ENCODE measurements around the gene CEP120. TPM values are rescaled to one million over a fixed set of nuclear protein-coding genes. Genes with fewer than 3 reads are reported as not detected.
A peak's percentile ranks its signal among the peaks of the same experiment; 100 is the strongest.
"Not testable (repeated sequence)": the region's sequence is repeated elsewhere in the genome, so short reads cannot be mapped to it uniquely, and the experiment has no call there.

Gene CEP120
- total RNA-seq, 2 donors from 2014 or later, result 56.2 to 60.1 TPM

DNA sequence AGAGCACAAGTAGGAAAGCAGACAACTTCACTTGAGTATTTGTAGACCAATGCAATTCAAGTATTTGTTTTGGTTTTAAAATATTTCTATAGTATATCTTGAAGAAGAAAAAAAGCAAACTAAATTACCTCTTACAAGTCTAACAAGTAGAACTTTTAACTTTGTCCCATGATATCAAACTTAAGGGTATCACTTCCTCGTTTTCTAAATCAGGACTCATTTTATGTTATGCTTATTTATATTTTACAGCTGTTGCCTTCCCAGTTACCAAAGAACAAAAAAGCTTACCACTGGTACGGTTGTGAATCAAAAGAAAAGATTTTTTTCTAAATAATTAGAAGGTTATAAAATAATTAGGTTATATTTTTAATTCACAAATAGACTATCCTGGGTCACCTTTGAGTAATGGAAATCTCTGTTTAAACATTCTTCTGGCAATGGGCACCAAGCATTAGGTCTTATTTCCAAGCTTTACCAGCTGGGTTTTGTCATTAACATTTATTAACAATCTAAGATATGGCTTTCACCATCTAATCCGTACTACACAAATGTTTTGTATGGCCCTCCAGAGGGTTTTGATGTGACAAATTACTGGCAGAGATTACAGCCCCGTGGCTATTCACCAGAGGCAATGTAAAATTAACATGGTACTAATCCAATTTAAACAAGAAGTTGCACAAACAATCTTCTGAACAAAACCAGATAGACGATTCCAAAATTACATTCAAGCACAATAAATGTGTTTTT, 63.6 kb downstream of the CEP120 start:
- DNase-seq (no peak), ATAC-seq (replicated peaks in 1 of 2) (no peak)
- H3K27me3 Mint-ChIP-seq (ENCODE audit: low read depth), result no peaks in the 10 kb centered on the region
- no peak overlapping the region for H3K4me3 Mint-ChIP-seq
- H3K36me3 Mint-ChIP-seq (ENCODE audit: insufficient read depth in 2 of 2), result peaks cover 15 to 44% of the 10 kb centered on the region in 2 donors
- peaks cover 0 to 6% of the 10 kb centered on the region in 2 donors for H3K9me3 Mint-ChIP-seq
- no peaks in the 10 kb centered on the region for H3K4me1 Mint-ChIP-seq (ENCODE audit: low read depth)
- H3K27ac Mint-ChIP-seq, result no peak overlapping the region

DNA sequence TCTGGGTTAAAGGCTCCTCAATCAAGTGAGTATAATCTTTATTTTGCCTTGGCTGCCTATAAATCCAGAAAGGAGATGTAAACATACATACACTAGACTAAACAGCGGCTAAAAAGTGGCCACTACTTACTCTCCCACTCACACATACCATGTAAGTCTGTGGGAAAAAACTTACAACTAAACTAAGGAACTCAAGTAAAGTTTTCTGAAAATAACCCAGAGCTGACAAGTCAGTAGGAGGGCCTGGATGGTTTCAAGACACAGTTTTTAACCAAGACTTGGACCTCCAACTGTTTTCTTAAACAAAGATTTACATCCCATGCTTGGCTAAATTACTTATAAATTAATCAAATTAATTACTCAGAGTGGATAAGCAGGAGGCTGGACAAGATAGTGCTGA, 64.5 kb downstream of the CEP120 start:
- no peak overlapping the region for H3K27ac Mint-ChIP-seq
- H3K4me1 Mint-ChIP-seq (ENCODE audit: low read depth), result no peaks in the 10 kb centered on the region
- ATAC-seq (replicated peaks in 1 of 2), result no peak
- H3K4me3 Mint-ChIP-seq, result no peak overlapping the region
- H3K9me3 Mint-ChIP-seq, result peaks cover 0 to 6% of the 10 kb centered on the region in 2 donors
- no peak for DNase-seq
- H3K36me3 Mint-ChIP-seq (ENCODE audit: insufficient read depth in 2 of 2), result peaks cover 15 to 46% of the 10 kb centered on the region in 2 donors
- H3K27me3 Mint-ChIP-seq (ENCODE audit: low read depth), result no peaks in the 10 kb centered on the region

DNA sequence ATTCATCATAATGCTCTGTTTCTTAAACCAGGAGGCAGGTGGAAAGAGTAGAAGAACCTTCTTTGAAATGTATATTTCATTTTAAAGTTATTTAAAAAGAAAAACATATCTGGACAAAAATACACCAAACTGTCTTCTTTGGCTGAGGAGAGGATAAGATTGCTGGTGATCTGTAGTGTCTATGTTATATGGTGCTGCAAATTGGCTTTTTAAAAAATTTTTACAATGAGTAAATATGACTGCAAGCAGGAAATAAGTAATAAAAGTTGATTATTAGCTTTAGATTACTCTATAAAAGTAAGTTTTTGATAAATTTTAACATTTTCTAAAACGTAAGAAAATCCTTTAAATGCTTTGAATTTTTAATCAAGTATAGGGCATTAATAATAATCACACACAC, 64.9 kb downstream of the CEP120 start:
- no peak overlapping the region for H3K27ac Mint-ChIP-seq
- no peak for ATAC-seq (replicated peaks in 1 of 2)
- no peak overlapping the region for H3K4me3 Mint-ChIP-seq
- peaks cover 0 to 6% of the 10 kb centered on the region in 2 donors for H3K9me3 Mint-ChIP-seq
- no peaks in the 10 kb centered on the region for H3K4me1 Mint-ChIP-seq (ENCODE audit: low read depth)
- H3K27me3 Mint-ChIP-seq (ENCODE audit: low read depth), result no peaks in the 10 kb centered on the region
- no peak for DNase-seq
- H3K36me3 Mint-ChIP-seq (ENCODE audit: insufficient read depth in 2 of 2), result peaks cover 15 to 46% of the 10 kb centered on the region in 2 donors

DNA sequence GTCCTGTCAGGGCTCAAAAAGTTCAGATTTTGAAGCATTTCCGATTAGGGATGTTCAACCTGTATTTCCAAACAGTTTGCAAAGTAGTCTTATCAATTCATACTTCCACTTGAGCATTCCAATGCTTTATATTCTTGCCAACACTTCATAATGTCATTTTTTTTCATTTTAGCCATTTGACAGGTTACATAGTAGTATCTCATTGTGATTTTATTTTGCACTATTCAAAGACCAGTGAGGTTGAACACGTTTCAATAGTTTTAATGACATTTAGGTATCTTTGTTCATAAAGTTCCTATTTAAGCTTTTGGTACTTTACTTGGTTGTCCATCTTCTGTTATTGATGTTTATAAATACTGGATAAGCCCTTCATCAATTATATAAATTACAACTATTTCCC, 71.4 kb downstream of the CEP120 start:
- Mint-ChIP-seq H3K27me3 (ENCODE audit: low read depth) (no peaks in the 10 kb centered on the region), H3K4me3 (no peak overlapping the region), H3K4me1 (ENCODE audit: low read depth) (no peaks in the 10 kb centered on the region), H3K9me3 (peaks cover 0 to 2% of the 10 kb centered on the region in 2 donors), H3K27ac (no peak overlapping the region), H3K36me3 (ENCODE audit: insufficient read depth in 2 of 2) (peaks cover 7 to 10% of the 10 kb centered on the region in 2 donors)
- no peak for ATAC-seq (replicated peaks in 1 of 2)
- no peak for DNase-seq

DNA sequence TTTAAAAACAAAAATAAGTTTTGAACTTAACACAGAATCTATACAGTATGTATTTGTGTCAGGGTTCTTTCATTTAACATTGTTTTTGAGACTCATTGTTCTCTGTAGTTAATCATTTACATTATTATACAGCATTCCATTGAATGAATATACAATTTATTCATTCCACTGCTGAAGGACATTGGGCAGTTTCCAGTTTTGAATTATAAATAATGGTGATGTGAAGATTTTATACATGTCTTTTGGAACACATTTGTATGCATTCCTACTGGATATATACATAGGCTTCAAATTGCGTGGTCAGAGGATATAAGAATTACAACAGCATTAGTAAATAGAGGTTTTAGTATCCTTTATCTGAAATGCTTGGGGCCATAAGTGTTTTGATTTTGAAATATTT, 72.0 kb downstream of the CEP120 start:
- DNase-seq (no peak), ATAC-seq (replicated peaks in 1 of 2) (no peak)
- peaks cover 5 to 7% of the 10 kb centered on the region in 2 donors for H3K36me3 Mint-ChIP-seq (ENCODE audit: insufficient read depth in 2 of 2)
- H3K27me3 Mint-ChIP-seq (ENCODE audit: low read depth), result no peaks in the 10 kb centered on the region
- H3K4me1 Mint-ChIP-seq (ENCODE audit: low read depth), result no peaks in the 10 kb centered on the region
- H3K4me3 Mint-ChIP-seq, result no peak overlapping the region
- peak overlapping the region; percentile 63 for H3K27ac Mint-ChIP-seq
- H3K9me3 Mint-ChIP-seq, result no peaks in the 10 kb centered on the region

DNA sequence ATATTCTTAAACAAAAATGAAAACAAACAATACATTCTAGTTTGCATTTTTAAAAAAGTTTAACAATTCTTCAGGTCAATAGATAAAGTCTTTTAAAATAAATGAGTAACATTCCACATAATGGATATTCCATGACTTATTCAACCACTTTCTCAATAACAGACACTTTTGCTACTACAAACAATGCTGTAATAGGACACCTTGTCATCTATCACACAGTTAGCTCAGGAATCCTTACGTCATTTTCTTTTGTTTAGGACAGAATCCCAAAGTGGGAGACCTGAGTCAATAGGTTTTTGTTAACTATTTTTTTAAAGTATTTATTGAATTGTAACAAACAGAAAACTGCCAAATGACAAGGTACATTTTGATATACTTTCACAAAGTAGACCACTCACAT, 72.5 kb downstream of the CEP120 start:
- peaks cover 2 to 4% of the 10 kb centered on the region in 2 donors for H3K36me3 Mint-ChIP-seq (ENCODE audit: insufficient read depth in 2 of 2)
- H3K9me3 Mint-ChIP-seq, result no peaks in the 10 kb centered on the region
- H3K27me3 Mint-ChIP-seq (ENCODE audit: low read depth), result no peaks in the 10 kb centered on the region
- DNase-seq (no peak), ATAC-seq (replicated peaks in 1 of 2) (no peak)
- H3K27ac Mint-ChIP-seq, result no peak overlapping the region
- H3K4me3 Mint-ChIP-seq, result no peak overlapping the region
- no peaks in the 10 kb centered on the region for H3K4me1 Mint-ChIP-seq (ENCODE audit: low read depth)

DNA sequence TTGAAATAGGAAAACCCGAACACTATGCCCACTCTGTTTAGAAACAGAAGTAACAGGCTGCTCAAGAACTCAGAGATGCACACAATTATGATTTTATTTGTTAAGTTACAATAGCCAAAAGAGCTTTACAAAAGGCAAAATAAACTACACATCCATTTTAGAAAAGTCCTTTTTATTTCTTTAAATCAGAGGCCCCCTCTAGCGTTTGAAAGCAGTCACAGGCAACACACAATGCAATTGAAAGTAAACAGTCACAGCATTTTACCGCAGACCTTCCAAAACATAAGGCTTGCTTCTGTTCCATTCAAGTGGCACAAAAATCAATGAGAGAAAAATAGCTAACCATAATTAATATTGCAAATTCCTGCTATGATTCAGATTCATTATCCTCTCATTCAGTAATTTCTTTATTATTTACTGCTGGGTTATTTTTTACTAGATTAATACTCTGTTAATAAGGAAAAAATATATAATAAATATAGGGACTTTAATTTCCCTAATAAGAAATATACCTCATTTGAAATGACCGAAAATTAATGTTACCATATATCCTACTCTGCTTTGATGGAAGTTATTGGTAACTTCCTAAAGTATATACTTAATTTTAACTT, 78.3 kb downstream of the CEP120 start:
- no peaks in the 10 kb centered on the region for H3K9me3 Mint-ChIP-seq
- no peaks in the 10 kb centered on the region for H3K4me1 Mint-ChIP-seq (ENCODE audit: low read depth)
- H3K36me3 Mint-ChIP-seq (ENCODE audit: insufficient read depth in 2 of 2), result peaks cover 2% of the 10 kb centered on the region in 2 donors
- H3K4me3 Mint-ChIP-seq, result no peak overlapping the region
- ATAC-seq (replicated peaks in 1 of 2), result no peak
- DNase-seq, result no peak
- no peaks in the 10 kb centered on the region for H3K27me3 Mint-ChIP-seq (ENCODE audit: low read depth)
- no peak overlapping the region for H3K27ac Mint-ChIP-seq

DNA sequence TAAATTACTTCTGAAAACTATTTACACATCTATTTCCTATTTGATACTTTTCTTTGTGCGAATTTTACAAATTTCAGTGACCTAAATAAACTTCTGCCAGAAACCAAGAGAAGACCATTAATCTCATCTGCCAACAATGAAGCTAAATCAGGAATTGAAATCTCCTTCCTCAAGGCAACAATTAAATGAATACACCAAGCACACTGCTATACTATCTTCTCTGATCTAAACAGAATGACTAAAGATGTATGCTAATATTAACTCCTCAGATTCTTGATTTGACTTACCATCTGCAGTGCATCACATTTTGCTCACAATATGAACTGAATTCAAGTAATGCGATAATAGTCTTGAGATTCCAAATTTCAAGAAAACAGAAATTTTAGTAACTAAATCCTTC, 82.3 kb downstream of the CEP120 start:
- Mint-ChIP-seq H3K9me3 (no peaks in the 10 kb centered on the region), H3K27ac (no peak overlapping the region), H3K36me3 (ENCODE audit: insufficient read depth in 2 of 2) (no peaks in the 10 kb centered on the region), H3K4me3 (no peak overlapping the region), H3K4me1 (ENCODE audit: low read depth) (no peaks in the 10 kb centered on the region), H3K27me3 (ENCODE audit: low read depth) (no peaks in the 10 kb centered on the region)
- DNase-seq (no peak), ATAC-seq (replicated peaks in 1 of 2) (no peak)

DNA sequence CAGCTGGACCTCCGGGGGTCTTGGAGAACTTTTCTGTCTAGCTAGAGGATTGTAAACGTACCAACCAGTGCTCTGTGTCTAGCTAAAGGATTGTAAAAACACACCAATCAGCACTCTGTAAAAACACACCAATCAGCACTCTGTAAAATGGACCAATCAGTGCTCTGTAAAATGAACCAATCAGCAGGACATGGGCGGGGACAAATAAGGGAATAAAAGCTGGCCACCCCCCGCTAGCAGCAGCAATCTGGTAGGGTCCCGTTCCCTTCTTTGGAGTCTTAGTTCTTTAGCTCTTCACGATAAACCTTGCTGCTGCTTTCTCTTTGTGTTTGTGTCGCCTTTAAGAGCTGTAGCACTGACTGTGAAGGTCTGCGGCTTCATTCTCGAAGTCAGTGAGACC, 114.8 kb downstream of the CEP120 start:
- H3K27ac Mint-ChIP-seq; ATAC-seq (replicated peaks in 1 of 2): not testable (repeated sequence)

DNA sequence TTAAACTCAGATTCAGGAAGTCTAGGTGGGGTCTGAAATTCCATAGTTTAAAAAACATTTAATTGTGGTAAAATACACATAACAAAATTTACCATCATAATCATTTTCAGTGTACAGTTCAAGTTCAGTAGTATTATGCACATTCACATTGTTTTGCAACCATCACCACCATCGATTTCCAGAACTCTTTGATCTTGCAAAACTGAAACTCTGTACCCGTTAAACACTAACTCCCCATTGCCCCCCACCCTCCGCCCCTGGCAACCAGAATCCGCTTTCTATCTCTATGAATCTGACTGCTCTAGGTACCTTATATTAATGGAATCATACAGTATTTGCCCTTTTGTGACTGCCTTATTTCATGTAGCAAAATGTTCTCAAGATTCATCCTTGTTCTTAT, 117.5 kb downstream of the CEP120 start:
- H3K9me3 Mint-ChIP-seq, result no peaks in the 10 kb centered on the region
- ATAC-seq (replicated peaks in 1 of 2) (no peak), DNase-seq (no peak)
- no peaks in the 10 kb centered on the region for H3K36me3 Mint-ChIP-seq (ENCODE audit: insufficient read depth in 2 of 2)
- H3K27ac Mint-ChIP-seq, result no peak overlapping the region
- no peaks in the 10 kb centered on the region for H3K4me1 Mint-ChIP-seq (ENCODE audit: low read depth)
- no peaks in the 10 kb centered on the region for H3K27me3 Mint-ChIP-seq (ENCODE audit: low read depth)
- no peak overlapping the region for H3K4me3 Mint-ChIP-seq

More for the DNA sequence above, 114.8 kb downstream of the CEP120 start:
- H3K9me3 Mint-ChIP-seq; H3K4me1 Mint-ChIP-seq (ENCODE audit: low read depth); DNase-seq; H3K36me3 Mint-ChIP-seq (ENCODE audit: insufficient read depth in 2 of 2); H3K27me3 Mint-ChIP-seq (ENCODE audit: low read depth); H3K4me3 Mint-ChIP-seq: not testable (repeated sequence)

DNA sequence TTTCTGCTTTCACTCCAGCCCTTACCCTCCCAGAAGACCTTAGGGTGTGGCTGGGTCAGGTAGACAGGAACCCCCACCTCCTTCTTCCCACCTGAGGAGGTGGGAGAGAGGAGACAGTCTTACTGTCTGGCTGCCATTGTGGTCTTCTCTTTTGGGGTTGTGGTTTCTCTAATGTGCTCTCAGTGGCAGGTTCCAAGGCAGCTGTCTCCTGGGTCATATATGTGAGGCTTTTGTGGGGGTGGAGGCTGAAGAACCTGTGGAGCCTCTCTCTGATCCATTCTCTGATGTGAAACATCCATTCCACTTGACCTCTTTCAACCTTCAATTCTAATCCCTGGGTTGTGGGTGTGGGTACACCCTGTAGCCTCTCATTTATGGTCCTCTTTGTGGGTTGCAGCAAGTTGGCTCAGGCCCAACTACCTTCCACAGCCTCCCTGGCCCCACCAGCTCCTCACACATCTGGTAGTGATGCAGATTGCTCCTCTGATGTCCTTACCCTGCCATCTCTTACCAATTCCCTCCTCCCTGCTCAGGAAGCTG, 118.4 kb downstream of the CEP120 start:
- no peak for ATAC-seq (replicated peaks in 1 of 2)
- no peaks in the 10 kb centered on the region for H3K36me3 Mint-ChIP-seq (ENCODE audit: insufficient read depth in 2 of 2)

DNA sequence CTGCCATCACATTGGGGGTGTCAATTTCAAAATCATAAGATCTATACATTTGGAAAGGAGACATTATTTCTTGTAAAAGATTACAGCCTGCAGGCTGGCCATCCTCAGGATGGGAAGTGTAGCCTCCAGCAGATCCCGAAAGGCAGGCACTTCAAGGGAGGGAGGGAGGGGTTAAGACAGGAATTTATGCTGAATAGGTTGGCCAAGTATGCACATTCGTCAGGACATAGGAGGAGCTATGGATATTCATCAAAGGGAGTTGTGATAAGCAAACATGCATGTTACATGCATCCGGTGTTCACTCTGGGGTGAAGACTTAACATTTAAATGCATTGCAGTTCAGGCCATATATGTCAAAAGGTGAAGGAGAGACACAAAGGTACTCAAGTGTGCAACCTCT, 119.4 kb downstream of the CEP120 start:
- Mint-ChIP-seq H3K27ac (no peak overlapping the region), H3K4me1 (ENCODE audit: low read depth) (no peaks in the 10 kb centered on the region), H3K27me3 (ENCODE audit: low read depth) (peaks cover 6% of the 10 kb centered on the region), H3K36me3 (ENCODE audit: insufficient read depth in 2 of 2) (no peaks in the 10 kb centered on the region), H3K9me3 (peaks cover 2% of the 10 kb centered on the region in 2 donors), H3K4me3 (no peak overlapping the region)
- no peak for DNase-seq
- ATAC-seq (replicated peaks in 1 of 2), result no peak

More for the DNA sequence above, 118.4 kb downstream of the CEP120 start:
- Mint-ChIP-seq H3K4me3 (no peak overlapping the region), H3K9me3 (no peaks in the 10 kb centered on the region), H3K4me1 (ENCODE audit: low read depth) (no peaks in the 10 kb centered on the region), H3K27ac (no peak overlapping the region), H3K27me3 (ENCODE audit: low read depth) (no peaks in the 10 kb centered on the region)
- DNase-seq, result no peak

DNA sequence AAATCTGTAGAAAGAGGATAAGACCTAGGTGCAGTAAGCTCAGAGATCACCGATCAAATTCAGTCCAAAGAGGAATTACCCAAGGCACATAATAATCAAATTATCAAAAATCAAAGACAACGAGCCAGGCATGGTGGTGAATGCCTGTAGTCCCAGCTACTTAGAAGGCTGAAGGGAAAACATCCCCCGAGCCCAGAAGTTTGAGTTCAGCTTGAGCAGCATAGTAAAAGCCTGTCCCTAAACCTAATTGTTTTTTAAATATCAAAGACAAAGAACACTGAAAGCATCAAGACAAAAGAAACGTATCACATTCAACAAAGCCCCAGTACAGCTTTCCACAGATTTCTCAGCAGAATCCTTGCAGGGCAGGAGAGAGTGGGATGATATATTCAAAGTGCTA, 122.9 kb downstream of the CEP120 start:
- Mint-ChIP-seq H3K27ac (no peak overlapping the region), H3K36me3 (ENCODE audit: insufficient read depth in 2 of 2) (no peaks in the 10 kb centered on the region), H3K4me1 (ENCODE audit: low read depth) (peaks cover 6% of the 10 kb centered on the region), H3K27me3 (ENCODE audit: low read depth) (peaks cover 12% of the 10 kb centered on the region), H3K9me3 (peaks cover 2% of the 10 kb centered on the region in 2 donors), H3K4me3 (no peak overlapping the region)
- ATAC-seq (replicated peaks in 1 of 2), result no peak
- DNase-seq, result no peak
